Measurements from ENCODE around the gene KLLN.
"Not testable (repeated sequence)": the region's sequence is repeated elsewhere in the genome, so short reads cannot be mapped to it uniquely, and the experiment has no call there.

The KLLN gene

GRCh38 chr10:87863053-87863943 is at the start of gene KLLN, which contains the start of gene PTEN:
Gene KLLN (minus strand): TSS chr10:87863533. CDS start chr10:87862487, 1,046 bp downstream.
Gene PTEN (plus strand): TSS chr10:87863625. CDS start chr10:87864470, 845 bp downstream.
- DNase-seq, result peak; percentile 85

GRCh38 chr10:87903396-87903795 is 40.1 kb upstream of the KLLN start:
- DNase-seq, result not testable (repeated sequence)

- DNase-seq, result not testable (repeated sequence)
Measured at GRCh38 chr10:87897957-87898356, 34.6 kb upstream of the KLLN start.

- no peak for DNase-seq
Measured at GRCh38 chr10:87896216-87896615, 32.9 kb upstream of the KLLN start.

GRCh38 chr10:87895430-87895829 is 32.1 kb upstream of the KLLN start:
- DNase-seq, result no peak

GRCh38 chr10:87887548-87888289 is 24.4 kb upstream of the KLLN start:
- no peak for DNase-seq

- no peak for DNase-seq
Measured at GRCh38 chr10:87887146-87887545, 23.8 kb upstream of the KLLN start.

- DNase-seq, result no peak
Measured at GRCh38 chr10:87886635-87887034, 23.3 kb upstream of the KLLN start.

- no peak for DNase-seq
Measured at GRCh38 chr10:87882555-87883294, 19.4 kb upstream of the KLLN start.

GRCh38 chr10:87881373-87882059 is 18.2 kb upstream of the KLLN start:
- not testable (repeated sequence) for DNase-seq

GRCh38 chr10:87880336-87880735 is 17.0 kb upstream of the KLLN start:
- DNase-seq, result no peak

GRCh38 chr10:87878664-87879459 is 15.5 kb upstream of the KLLN start:
- no peak for DNase-seq

- no peak for DNase-seq
Measured at GRCh38 chr10:87875929-87876571, 12.7 kb upstream of the KLLN start.

GRCh38 chr10:87873656-87874055 is 10.3 kb upstream of the KLLN start:
- DNase-seq, result no peak

GRCh38 chr10:87872828-87873227 is 9.5 kb upstream of the KLLN start:
- no peak for DNase-seq

GRCh38 chr10:87869773-87870551 is 6.6 kb upstream of the KLLN start:
- no peak for DNase-seq

- DNase-seq, result not testable (repeated sequence)
Measured at GRCh38 chr10:87869139-87869538, 5.8 kb upstream of the KLLN start.

GRCh38 chr10:87868277-87868676 is 4.9 kb upstream of the KLLN start:
- no peak for DNase-seq

- DNase-seq, result no peak
Measured at GRCh38 chr10:87867453-87867852, 4.1 kb upstream of the KLLN start.

- no peak for DNase-seq
Measured at GRCh38 chr10:87866412-87866974, 3.2 kb upstream of the KLLN start.

Measured in CD4-positive, alpha-beta T cell treated with Interleukin-17A for 4 hours (primary cell).